ENCODE measurements around the gene MXD3.

MXD3 gene

GRCh38 chr5:177351392-177352329 lies 40.0 kb upstream of the MXD3 start, which contains the start of gene LMAN2:
LMAN2 (minus strand) TSS chr5:177351668; CDS start chr5:177351647, 21 bp downstream.
- POLR2A ChIA-PET, result interaction anchor here (0.6 to 3.0 kb wide), 12 partner anchors 9 to 146 kb away, joined by 4 to 26 read pairs (median 8); partner anchors contain the start of genes GRK6, MXD3 and PDLIM7
- TF ChIP-seq FEZF1 (tag by site-specific recombination; IDR thresholded peaks at IDR 0.05) (0 out of 2 replicates have a peak, but pooled peaks have one; percentile 14), ZNF341 (tag by site-specific recombination; IDR thresholded peaks at IDR 0.05; ENCODE audit: low read depth) (peak; percentile 100), TCF7L2 (IDR thresholded peaks at IDR 0.05; ENCODE audit: borderline replicate concordance, low read depth, low read length) (no peak), ZNF449 (tag by site-specific recombination; IDR thresholded peaks at IDR 0.05) (peak; percentile 54), ZNF76 (tag by site-specific recombination; IDR thresholded peaks at IDR 0.05; ENCODE audit: borderline replicate concordance, low read depth) (peak; percentile 95), PATZ1 (tag by site-specific recombination; IDR thresholded peaks at IDR 0.05) (peak; percentile 66; the same call in 1 of the 2 replicates), ZBTB26 (tag by site-specific recombination; optimal IDR thresholded peaks at IDR 0.05) (peak; percentile 87), ZBTB48 (tag by site-specific recombination; IDR thresholded peaks at IDR 0.05) (peak; percentile 48), ZNF48 (tag by site-specific recombination; IDR thresholded peaks at IDR 0.05) (no peak), KLF1 (tag by site-specific recombination; IDR thresholded peaks at IDR 0.05) (no peak; the same call in 1 of the 2 replicates), ZNF394 (tag by site-specific recombination; IDR thresholded peaks at IDR 0.05; ENCODE audit: borderline replicate concordance) (peak; percentile 74; the same call in 1 of the 2 replicates), TRIM28 (IDR thresholded peaks at IDR 0.05; ENCODE audit: borderline replicate concordance, low read length) (peak; percentile 62), ZSCAN23 (tag by site-specific recombination; IDR thresholded peaks at IDR 0.05) (0 out of 2 replicates have a peak, but pooled peaks have one; percentile 28), ZNF629 (tag by site-specific recombination; IDR thresholded peaks at IDR 0.05) (peak; percentile 87), ZNF501 (tag by site-specific recombination; IDR thresholded peaks at IDR 0.05) (peak; percentile 96), ZSCAN4 (tag by site-specific recombination; IDR thresholded peaks at IDR 0.05) (peak; percentile 56), ZNF660 (tag by site-specific recombination; IDR thresholded peaks at IDR 0.05) (peak; percentile 96), YY2 (tag by site-specific recombination; IDR thresholded peaks at IDR 0.05) (peak; percentile 92), ZNF146 (tag by site-specific recombination; IDR thresholded peaks at IDR 0.05) (0 out of 2 replicates have a peak, but pooled peaks have one; percentile 18), ZBTB7A (tag by site-specific recombination; IDR thresholded peaks at IDR 0.05; ENCODE audit: low read depth) (0 out of 2 replicates have a peak, but pooled peaks have one; percentile 35), ZNF580 (tag by site-specific recombination; IDR thresholded peaks at IDR 0.05) (peak; percentile 88), ZNF530 (tag by site-specific recombination; IDR thresholded peaks at IDR 0.05; ENCODE audit: low read depth) (no peak), ZSCAN5A (tag by site-specific recombination; IDR thresholded peaks at IDR 0.05) (0 out of 2 replicates have a peak, but pooled peaks have one; percentile 38), ZNF555 (tag by site-specific recombination; conservative IDR thresholded peaks at IDR 0.05) (no peak), ZNF24 (tag by site-specific recombination; IDR thresholded peaks at IDR 0.05) (peak; percentile 78; the same call in 1 of the 2 replicates), ZNF473 (tag by site-specific recombination; IDR thresholded peaks at IDR 0.05) (no peak)

More at GRCh38 chr5:177351392-177352329, 40.0 kb upstream of the MXD3 start, which contains the start of gene LMAN2:
- H3K36me3 ChIP-seq (ENCODE audit: control insufficient read depth in 2 of 2, insufficient read depth in 1 of 2, low read length in 2 of 2), result peaks cover 0 to 20% of the 10 kb centered on the region in 2 experiments; a peak in 2 of 3 replicates
- peak within 1 kb of the TSS; percentile 61 for H3K4me3 ChIP-seq (ENCODE audit: low read depth, low read length)
- peaks cover 20% of the 10 kb centered on the region; the same call in 1 of the 2 replicates for H3K4me1 ChIP-seq (ENCODE audit: control insufficient read depth, insufficient read depth, low read length)
- CTCF ChIA-PET, result interaction anchor here (0.6 to 3.2 kb wide), 12 partner anchors 9 to 1179 kb away, joined by 3 to 26 read pairs (median 4); no protein-coding TSS in a partner anchor
- H3K27ac ChIP-seq (ENCODE audit: extremely low read depth, low read depth, low read length), result peak within 1 kb of the TSS; percentile 92
- no peaks in the 10 kb centered on the region for H3K9me3 ChIP-seq (ENCODE audit: control insufficient read depth, insufficient read depth, low read depth, low read length)
